ENCODE results near the gene SCAND1. TPM values are rescaled to one million over a fixed set of nuclear protein-coding genes. Genes with fewer than 3 reads are reported as not detected.
A peak's percentile ranks its signal among the peaks of the same experiment; 100 is the strongest.
"Not testable (repeated sequence)": the region's sequence is repeated elsewhere in the genome, so short reads cannot be mapped to it uniquely, and the experiment has no call there.

The SCAND1 gene
- polyA plus RNA-seq, 1 donor from 2014 or later, result 156 TPM

DNA sequence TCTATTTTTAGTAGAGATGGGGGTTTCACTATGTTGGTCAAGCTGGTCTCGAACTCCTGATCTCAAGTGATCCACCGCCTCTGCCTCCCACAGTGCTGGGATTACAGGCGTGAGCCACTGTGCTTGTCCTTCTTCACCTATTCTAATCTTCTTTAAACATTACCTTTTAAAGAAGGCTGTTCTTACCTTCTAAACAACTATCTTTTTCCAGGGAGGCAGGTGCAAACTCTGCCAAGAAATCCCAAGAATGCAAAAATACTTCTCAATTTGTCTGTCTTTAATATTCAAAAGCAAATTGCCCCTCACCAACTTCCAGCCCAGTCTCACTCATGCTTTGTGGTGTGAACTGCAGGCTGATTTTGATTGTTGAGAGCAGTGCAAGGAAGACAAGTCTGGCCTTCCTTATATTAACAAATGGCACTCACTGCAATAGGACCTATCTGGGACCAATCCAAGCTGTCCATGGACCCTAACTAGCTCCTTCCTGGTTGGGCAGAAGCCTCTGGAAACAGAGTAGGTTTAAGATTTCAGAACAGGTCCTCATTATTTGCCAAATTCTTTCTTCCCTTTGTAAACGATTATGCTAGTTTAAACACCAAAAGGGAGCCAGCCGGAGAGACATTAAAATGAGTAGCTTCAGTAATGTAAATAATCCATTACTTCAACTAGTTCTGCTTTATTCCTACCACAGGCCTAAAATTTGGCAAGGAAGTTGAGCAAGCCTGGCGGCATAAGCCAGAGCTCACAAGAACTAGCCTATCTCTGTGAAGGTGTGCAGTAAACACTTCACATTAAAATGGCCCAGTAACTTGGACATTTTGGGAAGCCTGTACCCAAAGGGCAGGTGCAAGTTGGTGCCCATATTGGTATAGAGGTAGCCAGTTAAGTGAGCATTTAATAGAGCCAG, 1.6 kb downstream of the SCAND1 start:
- peaks cover 19% of the 10 kb centered on the region for H3K79me2 ChIP-seq (replicated peaks; ENCODE audit: insufficient read depth, low read length)
- peak overlapping the region; percentile 100 for H3K4me3 ChIP-seq (ENCODE audit: low read length)
- H3K9me3 ChIP-seq (ENCODE audit: low read length), result no peaks in the 10 kb centered on the region
- H3K9ac ChIP-seq (ENCODE audit: low read length), result peak overlapping the region; percentile 100
- H3K36me3 ChIP-seq (ENCODE audit: insufficient read depth, low read length), result no peaks in the 10 kb centered on the region
- H3K9me2 ChIP-seq (ENCODE audit: insufficient read depth, low read length), result no peaks in the 10 kb centered on the region
- H3K4me2 ChIP-seq (ENCODE audit: low read length), result peak overlapping the region; percentile 99
- H3K27ac ChIP-seq (ENCODE audit: low read length), result peak overlapping the region; percentile 98
- H3F3A ChIP-seq (ENCODE audit: insufficient read depth, low read length, poor library complexity, severe bottlenecking), result peaks cover 10% of the 10 kb centered on the region
- H3K27me3 ChIP-seq (ENCODE audit: insufficient read depth, low read depth, low read length), result no peaks in the 10 kb centered on the region
- H4K20me1 ChIP-seq (ENCODE audit: insufficient read depth), result peaks cover 4% of the 10 kb centered on the region
- no peak overlapping the region for H2AFZ ChIP-seq (ENCODE audit: low read depth, low read length)
- TF ChIP-seq TAF1 (IDR thresholded peaks at IDR 0.05; ENCODE audit: low read depth) (no peak), MXI1 (conservative IDR thresholded peaks at IDR 0.05; ENCODE audit: poor library complexity, severe bottlenecking) (no peak), SMC3 (conservative IDR thresholded peaks at IDR 0.05; ENCODE audit: poor library complexity) (no peak), EP300 (conservative IDR thresholded peaks at IDR 0.05; ENCODE audit: poor library complexity, severe bottlenecking) (no peak), EZH2 (IDR thresholded peaks at IDR 0.05; ENCODE audit: borderline replicate concordance, insufficient read depth, low read length, poor library complexity, severe bottlenecking) (no peak), RAD21 (conservative IDR thresholded peaks at IDR 0.05) (no peak), POLR2AphosphoS5 (IDR thresholded peaks at IDR 0.05) (no peak), CTCF (IDR thresholded peaks at IDR 0.05; ENCODE audit: poor library complexity, severe bottlenecking) (no peak)
- TF ChIP-seq, protein P1, sequence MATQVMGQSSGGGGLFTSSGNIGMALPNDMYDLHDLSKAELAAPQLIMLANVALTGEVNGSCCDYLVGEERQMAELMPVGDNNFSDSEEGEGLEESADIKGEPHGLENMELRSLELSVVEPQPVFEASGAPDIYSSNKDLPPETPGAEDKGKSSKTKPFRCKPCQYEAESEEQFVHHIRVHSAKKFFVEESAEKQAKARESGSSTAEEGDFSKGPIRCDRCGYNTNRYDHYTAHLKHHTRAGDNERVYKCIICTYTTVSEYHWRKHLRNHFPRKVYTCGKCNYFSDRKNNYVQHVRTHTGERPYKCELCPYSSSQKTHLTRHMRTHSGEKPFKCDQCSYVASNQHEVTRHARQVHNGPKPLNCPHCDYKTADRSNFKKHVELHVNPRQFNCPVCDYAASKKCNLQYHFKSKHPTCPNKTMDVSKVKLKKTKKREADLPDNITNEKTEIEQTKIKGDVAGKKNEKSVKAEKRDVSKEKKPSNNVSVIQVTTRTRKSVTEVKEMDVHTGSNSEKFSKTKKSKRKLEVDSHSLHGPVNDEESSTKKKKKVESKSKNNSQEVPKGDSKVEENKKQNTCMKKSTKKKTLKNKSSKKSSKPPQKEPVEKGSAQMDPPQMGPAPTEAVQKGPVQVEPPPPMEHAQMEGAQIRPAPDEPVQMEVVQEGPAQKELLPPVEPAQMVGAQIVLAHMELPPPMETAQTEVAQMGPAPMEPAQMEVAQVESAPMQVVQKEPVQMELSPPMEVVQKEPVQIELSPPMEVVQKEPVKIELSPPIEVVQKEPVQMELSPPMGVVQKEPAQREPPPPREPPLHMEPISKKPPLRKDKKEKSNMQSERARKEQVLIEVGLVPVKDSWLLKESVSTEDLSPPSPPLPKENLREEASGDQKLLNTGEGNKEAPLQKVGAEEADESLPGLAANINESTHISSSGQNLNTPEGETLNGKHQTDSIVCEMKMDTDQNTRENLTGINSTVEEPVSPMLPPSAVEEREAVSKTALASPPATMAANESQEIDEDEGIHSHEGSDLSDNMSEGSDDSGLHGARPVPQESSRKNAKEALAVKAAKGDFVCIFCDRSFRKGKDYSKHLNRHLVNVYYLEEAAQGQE (IDR thresholded peaks at IDR 0.05; ENCODE audit: borderline replicate concordance), result no peak

GRCh38 chr20:35952080-35952479, 2.2 kb downstream of the SCAND1 start:
- Histone ChIP-seq H3K4me3 (ENCODE audit: low read length) (peak overlapping the region; percentile 100), H3K4me2 (ENCODE audit: low read length) (peak overlapping the region; percentile 99), H3K79me2 (replicated peaks; ENCODE audit: insufficient read depth, low read length) (peaks cover 19% of the 10 kb centered on the region)
- H3K27ac ChIP-seq (ENCODE audit: low read length); H3K9me2 ChIP-seq (ENCODE audit: insufficient read depth, low read length); H3K9ac ChIP-seq (ENCODE audit: low read length); H3K9me3 ChIP-seq (ENCODE audit: low read length); H3K27me3 ChIP-seq (ENCODE audit: insufficient read depth, low read depth, low read length); H4K20me1 ChIP-seq (ENCODE audit: insufficient read depth); H3F3A ChIP-seq (ENCODE audit: insufficient read depth, low read length, poor library complexity, severe bottlenecking); H3K36me3 ChIP-seq (ENCODE audit: insufficient read depth, low read length); H2AFZ ChIP-seq (ENCODE audit: low read depth, low read length): not testable (repeated sequence)

All from neural cell (in vitro differentiated cells).